GM12892 (cell line): ENCODE results near the gene RBM20.

Experiments
- POLR2A ChIP-seq: IDR thresholded peaks from 2 replicates; pipeline ENCODE4 v1.6.1; 2011; ENCODE audit warnings: low read depth, low read length, control low read depth
- POLR2AphosphoS5 ChIP-seq: IDR thresholded peaks from 2 replicates; pipeline ENCODE4 v1.6.1; 2011; ENCODE audit warnings: low read depth, low read length, control low read depth
- TAF1 ChIP-seq: IDR thresholded peaks from 2 replicates; pipeline ENCODE4 v1.6.1; 2011; ENCODE audit warnings: low read depth, mild to moderate bottlenecking, control low read depth, low read length, borderline replicate concordance

GRCh38 chr10:110666673-110667072 is 22.5 kb downstream of the RBM20 start:
- TF ChIP-seq POLR2A, result no peak
- no peak for TF ChIP-seq POLR2AphosphoS5
- TF ChIP-seq TAF1, result no peak
